Bronchial epithelial cell (primary cell): ENCODE measurements around the gene UBE2I. TPM values are rescaled to one million over a fixed set of nuclear protein-coding genes. Genes with fewer than 3 reads are reported as not detected.
"Not testable (repeated sequence)": the region's sequence is repeated elsewhere in the genome, so short reads cannot be mapped to it uniquely, and the experiment has no call there.

Source experiments
- DNase-seq: peaks from one replicate; pipeline ENCODE4 v3.0.0-alpha.2; 2010; ENCODE audit warnings: low read depth
- FAIRE-seq: peaks from 2 replicates; lab custom pipeline; 2011; peaks lifted over from hg19 to GRCh38; lab: Jason Lieb, UNC
- H3K27me3 ChIP-seq: 2 replicates; pipeline ENCODE4 v1.5.1; 2011; ENCODE audit warnings: low read length; ENCODE audit not compliant: control insufficient read depth, insufficient read depth
- H3K36me3 ChIP-seq: 2 replicates; pipeline ENCODE4 v1.5.1; 2011; ENCODE audit warnings: low read length; ENCODE audit not compliant: control insufficient read depth, insufficient read depth
- H3K4me3 ChIP-seq: 2 replicates; pipeline ENCODE4 v1.5.1; 2011; ENCODE audit warnings: mild to moderate bottlenecking, low read depth, low read length, control low read depth
- CTCF ChIP-seq: IDR thresholded peaks from 2 replicates; pipeline ENCODE4 v1.5.1; 2011; ENCODE audit warnings: mild to moderate bottlenecking, moderate library complexity, low read length, control low read depth, inconsistent platforms; ENCODE audit not compliant: insufficient read depth, severe bottlenecking
- total RNA-seq: library from RNA; depleted of rRNA; stranded (reverse); fragments of >200 nt; gene quantifications from 2 replicates; pipeline ENCODE4 v1.2.1, GENCODE V29; 2014

Gene UBE2I
- total RNA-seq, 1 donor from 2014 or later: 49.8 TPM

GRCh38 chr16:1262846-1263221 is 46.6 kb upstream of the UBE2I start:
- no peak for FAIRE-seq
- Histone ChIP-seq H3K27me3 (peaks cover 6% of the 10 kb centered on the region), H3K4me3 (no peak overlapping the region), H3K36me3 (no peaks in the 10 kb centered on the region)
- TF ChIP-seq CTCF: no peak
- DNase-seq: no peak

DNA sequence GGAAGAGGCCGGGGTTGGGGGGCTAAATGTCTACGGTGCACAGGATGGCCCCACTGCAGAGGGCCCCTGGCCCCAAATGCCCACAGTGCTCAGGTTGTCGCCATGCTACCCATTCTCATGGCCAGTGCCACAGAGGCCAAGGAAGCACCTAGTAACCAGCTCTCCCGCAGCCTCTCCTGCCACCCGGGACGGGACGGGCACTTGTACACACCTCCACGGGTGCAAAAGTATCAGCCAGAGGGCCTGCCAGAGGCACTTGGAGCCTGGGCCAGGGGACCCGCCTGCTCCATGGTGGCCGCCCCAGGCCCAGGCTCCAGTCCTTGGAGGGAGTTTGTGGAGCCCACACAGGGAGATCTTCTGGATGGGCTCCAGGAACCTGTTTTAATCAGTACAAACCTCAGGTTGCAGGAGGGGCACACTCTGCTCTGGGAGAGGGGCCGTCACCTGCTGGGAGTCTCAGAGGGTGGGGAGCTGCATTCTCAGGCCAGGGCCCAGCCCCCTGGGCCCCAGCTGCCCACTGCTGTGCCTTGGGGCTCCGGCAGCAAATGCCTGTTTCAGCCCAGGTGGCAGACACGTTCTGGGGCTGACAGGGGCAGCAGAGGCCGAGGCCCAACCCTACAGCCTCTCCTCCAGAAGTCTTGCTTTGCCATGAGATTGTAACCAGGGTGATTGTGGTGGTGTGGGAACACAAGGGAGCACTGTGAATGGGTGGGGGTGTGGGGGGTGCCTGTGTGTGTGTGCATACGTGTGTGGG is 45.7 kb upstream of the UBE2I start:
- DNase-seq (no peak), FAIRE-seq (no peak)
- H3K4me3 ChIP-seq: no peak overlapping the region
- no peak for TF ChIP-seq CTCF
- peaks cover 6% of the 10 kb centered on the region for H3K27me3 ChIP-seq
- no peaks in the 10 kb centered on the region for H3K36me3 ChIP-seq

DNA sequence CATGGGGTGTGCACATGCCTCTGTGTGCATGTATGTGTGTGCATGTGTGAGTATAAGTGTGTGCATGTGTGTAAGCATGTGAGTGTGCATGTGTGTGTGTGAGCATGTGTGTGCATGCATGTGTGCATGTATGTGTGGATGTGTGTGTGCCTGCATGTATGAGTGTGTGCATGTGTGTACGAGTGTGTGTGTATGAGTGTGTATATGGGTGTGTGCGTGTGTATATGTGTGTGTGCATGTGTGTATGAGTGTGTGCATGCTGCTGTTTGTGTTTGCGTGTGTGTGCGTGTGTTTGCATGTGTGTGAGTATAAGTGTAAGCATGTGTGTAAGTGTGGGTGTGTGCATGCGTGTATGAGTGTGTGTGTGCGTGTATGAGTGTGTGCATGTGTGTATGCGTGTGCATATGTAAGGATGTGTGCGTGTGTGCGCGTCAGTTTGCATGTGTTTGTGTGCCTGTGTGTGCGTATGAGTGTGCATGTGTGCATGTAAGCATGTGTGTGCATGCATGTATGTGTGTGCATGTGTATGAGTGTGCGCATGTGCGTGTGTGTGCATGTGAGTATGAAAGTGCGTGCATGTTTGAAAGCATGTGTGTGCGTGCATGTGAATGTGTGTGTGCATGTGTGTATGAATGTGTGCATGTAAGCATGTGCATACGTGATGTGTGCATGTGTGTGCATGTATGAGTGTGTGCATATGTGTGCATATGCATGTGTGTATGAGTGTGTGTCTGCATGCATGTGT is 44.9 kb upstream of the UBE2I start:
- no peak overlapping the region for H3K4me3 ChIP-seq
- no peak for DNase-seq
- H3K27me3 ChIP-seq: peaks cover 6% of the 10 kb centered on the region
- no peak for TF ChIP-seq CTCF
- no peaks in the 10 kb centered on the region for H3K36me3 ChIP-seq
- FAIRE-seq: peak; percentile 97

GRCh38 chr16:1265090-1265630 is 44.3 kb upstream of the UBE2I start:
- no peaks in the 10 kb centered on the region for H3K36me3 ChIP-seq
- TF ChIP-seq CTCF: no peak
- H3K27me3 ChIP-seq: peaks cover 1% of the 10 kb centered on the region
- FAIRE-seq: no peak
- DNase-seq: no peak
- no peak overlapping the region for H3K4me3 ChIP-seq

GRCh38 chr16:1265826-1266225 is 43.6 kb upstream of the UBE2I start:
- DNase-seq: no peak
- FAIRE-seq: no peak

DNA sequence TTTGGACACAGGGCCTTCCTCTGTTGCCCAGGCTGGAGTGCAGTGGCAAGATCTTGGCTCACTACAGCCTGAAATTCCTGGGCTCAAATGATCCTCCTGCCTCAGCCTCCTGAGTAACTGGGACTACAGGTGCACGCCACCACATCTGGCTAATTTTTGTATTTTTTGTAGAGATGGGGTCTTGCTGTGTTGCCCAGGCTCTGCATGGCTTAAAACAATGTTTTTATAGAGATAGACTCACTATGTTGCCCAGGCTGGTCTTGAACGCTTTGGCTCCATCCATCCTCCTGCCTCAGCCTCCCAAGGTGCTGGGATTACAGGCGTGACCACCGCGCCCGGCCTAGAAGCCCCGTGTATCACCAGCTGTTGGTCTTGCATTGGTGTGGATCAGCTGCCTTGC is 40.0 kb upstream of the UBE2I start:
- H3K4me3 ChIP-seq, DNase-seq, H3K36me3 ChIP-seq, FAIRE-seq, H3K27me3 ChIP-seq: not testable (repeated sequence)

More at GRCh38 chr16:1265826-1266225, 43.6 kb upstream of the UBE2I start:
- peaks cover 1% of the 10 kb centered on the region for H3K27me3 ChIP-seq
- no peak for TF ChIP-seq CTCF
- H3K4me3 ChIP-seq: no peak overlapping the region
- no peaks in the 10 kb centered on the region for H3K36me3 ChIP-seq
